CD4-positive, alpha-beta T cell treated with Interleukin-4 for 1 hour (primary cell): Measurements from ENCODE around the gene TTC28.
"Not testable (repeated sequence)": the region's sequence is repeated elsewhere in the genome, so short reads cannot be mapped to it uniquely, and the experiment has no call there.

Source experiments
- DNase-seq, 2 donors: peaks; one replicate each; pipeline ENCODE4 v3.0.0-alpha.2; 2020 to 2022

Gene TTC28

GRCh38 chr22:28172892-28173670, 506.6 kb downstream of the TTC28 start:
- DNase-seq, result no peak

- no peak for DNase-seq
These were observed 507.9 kb downstream of the TTC28 start for GRCh38 chr22:28171712-28172111.

GRCh38 chr22:28171115-28171514, 508.5 kb downstream of the TTC28 start:
- DNase-seq, result no peak

- not testable (repeated sequence) for DNase-seq
These were observed 510.3 kb downstream of the TTC28 start for GRCh38 chr22:28169314-28169713.

- DNase-seq, result no peak
These were observed 523.8 kb downstream of the TTC28 start for GRCh38 chr22:28155808-28156207.

GRCh38 chr22:28154861-28155260, 524.8 kb downstream of the TTC28 start:
- no peak for DNase-seq

GRCh38 chr22:28151151-28151816, 528.4 kb downstream of the TTC28 start:
- no peak for DNase-seq

- DNase-seq, result no peak
These were observed 530.7 kb downstream of the TTC28 start for GRCh38 chr22:28148816-28149465.

- no peak for DNase-seq
These were observed 532.2 kb downstream of the TTC28 start for GRCh38 chr22:28147401-28147800.

- no peak for DNase-seq
These were observed 533.0 kb downstream of the TTC28 start for GRCh38 chr22:28146401-28147314.

- no peak for DNase-seq
These were observed 535.5 kb downstream of the TTC28 start for GRCh38 chr22:28143961-28144745.

- no peak for DNase-seq
These were observed 536.3 kb downstream of the TTC28 start for GRCh38 chr22:28143241-28143865.

GRCh38 chr22:28142361-28142961, 537.2 kb downstream of the TTC28 start:
- DNase-seq, result no peak

GRCh38 chr22:28141614-28142013, 538.0 kb downstream of the TTC28 start:
- no peak for DNase-seq

- no peak for DNase-seq
These were observed 539.7 kb downstream of the TTC28 start for GRCh38 chr22:28139961-28140360.

- DNase-seq, result no peak
These were observed 540.1 kb downstream of the TTC28 start for GRCh38 chr22:28139516-28139915.

GRCh38 chr22:28137036-28137435, 542.6 kb downstream of the TTC28 start:
- DNase-seq, result no peak

- no peak for DNase-seq
These were observed 547.2 kb downstream of the TTC28 start for GRCh38 chr22:28132466-28132865.

- no peak for DNase-seq
These were observed 550.2 kb downstream of the TTC28 start for GRCh38 chr22:28129319-28129962.

- no peak for DNase-seq
These were observed 550.8 kb downstream of the TTC28 start for GRCh38 chr22:28128827-28129226.

- DNase-seq, result no peak
These were observed 553.8 kb downstream of the TTC28 start for GRCh38 chr22:28125799-28126198.
